Measurements from ENCODE around the gene MAML2. TPM values are rescaled to one million over a fixed set of nuclear protein-coding genes. Genes with fewer than 3 reads are reported as not detected.

MAML2 gene
- total and polyA plus RNA-seq, 8 donors: 1.3 to 22.8 (median 12.1) TPM

GRCh38 chr11:95933594-95933993 lies 409.4 kb downstream of the MAML2 start:
- Histone ChIP-seq H3K9me3 (peaks cover 0 to 10% (median 3%) of the 10 kb centered on the region in 4 donors), H3K4me1 (no peaks in the 10 kb centered on the region), H3K4me3 (no peak overlapping the region), H3K27ac (no peak overlapping the region), H3K36me3 (no peaks in the 10 kb centered on the region), H3K27me3 (no peaks in the 10 kb centered on the region)
- DNase-seq: no peak
- TF ChIP-seq POLR2A (IDR thresholded peaks at IDR 0.05) (no peak), POLR2AphosphoS5 (IDR thresholded peaks at IDR 0.05) (no peak), CTCF (IDR thresholded peaks at IDR 0.05) (no peak), EP300 (IDR thresholded peaks at IDR 0.05) (no peak)
- WGBS, 5 donors: 71 to 81% (median 80%) methylated on average over 5 of the region's 5 CpGs
- intact Hi-C loops (cut with DNase I; ENCODE audit: low total_unique reads): no loop called here

- 76 to 93% (median 88%) methylated on average over 1 of the region's 1 CpG for WGBS, 5 donors
- Histone ChIP-seq H3K4me3 (no peak overlapping the region), H3K9me3 (peaks cover 0 to 6% (median 3%) of the 10 kb centered on the region in 4 donors), H3K27me3 (no peaks in the 10 kb centered on the region), H3K4me1 (no peaks in the 10 kb centered on the region), H3K27ac (no peak overlapping the region), H3K36me3 (no peaks in the 10 kb centered on the region)
- DNase-seq: no peak
- intact Hi-C loops (cut with DNase I; ENCODE audit: low total_unique reads): no loop called here
- TF ChIP-seq CTCF (IDR thresholded peaks at IDR 0.05): no peak
Observed at GRCh38 chr11:95931916-95932315, 411.1 kb downstream of the MAML2 start.

DNA sequence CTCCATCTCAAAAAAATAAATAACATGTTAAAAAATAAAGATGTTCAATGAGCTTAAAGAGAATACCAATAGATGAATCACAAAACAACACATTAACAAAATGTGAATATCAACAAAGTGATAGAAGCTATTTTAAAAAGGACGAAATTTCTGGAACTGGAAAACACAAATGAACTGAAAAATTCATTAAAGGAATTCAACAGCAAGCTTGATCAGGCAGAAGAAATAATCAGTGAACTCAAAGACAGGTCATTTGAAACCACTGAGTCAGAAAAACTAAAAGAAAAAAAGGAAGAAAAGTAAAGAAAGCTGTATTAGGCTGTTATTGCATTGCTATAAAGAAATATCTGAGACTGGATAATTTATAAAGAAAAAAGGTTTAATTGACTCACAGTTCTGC lies 412.0 kb downstream of the MAML2 start:
- no peak for DNase-seq
- Histone ChIP-seq H3K4me1 (no peaks in the 10 kb centered on the region), H3K36me3 (no peaks in the 10 kb centered on the region), H3K27me3 (no peaks in the 10 kb centered on the region), H3K27ac (no peak overlapping the region), H3K4me3 (no peak overlapping the region), H3K9me3 (peaks cover 0 to 6% (median 3%) of the 10 kb centered on the region in 4 donors)
- 69 to 83% (median 75%) methylated on average over 1 of the region's 1 CpG for WGBS, 5 donors
- intact Hi-C loops (cut with DNase I; ENCODE audit: low total_unique reads): no loop called here
- TF ChIP-seq POLR2AphosphoS5 (IDR thresholded peaks at IDR 0.05): no peak
- no peak for TF ChIP-seq POLR2A (IDR thresholded peaks at IDR 0.05)
- TF ChIP-seq EP300 (IDR thresholded peaks at IDR 0.05): no peak
- no peak for TF ChIP-seq CTCF (IDR thresholded peaks at IDR 0.05)

GRCh38 chr11:95926726-95927125 lies 416.3 kb downstream of the MAML2 start:
- Histone ChIP-seq H3K27me3 (no peaks in the 10 kb centered on the region), H3K4me1 (peaks cover 4 to 28% (median 16%) of the 10 kb centered on the region in 4 donors), H3K9me3 (peaks cover 0 to 6% (median under 1%) of the 10 kb centered on the region in 4 donors), H3K27ac (no peak overlapping the region), H3K36me3 (no peaks in the 10 kb centered on the region), H3K4me3 (no peak overlapping the region)
- no peak for DNase-seq
- intact Hi-C loops (cut with DNase I; ENCODE audit: low total_unique reads): no loop called here
- 72 to 85% (median 77%) methylated on average over 1 of the region's 1 CpG for WGBS, 5 donors
- TF ChIP-seq CTCF (IDR thresholded peaks at IDR 0.05) (no peak), EP300 (IDR thresholded peaks at IDR 0.05) (no peak), POLR2AphosphoS5 (IDR thresholded peaks at IDR 0.05) (no peak), POLR2A (IDR thresholded peaks at IDR 0.05) (no peak)

Small RNAs within 50 kb of the gene (small RNA-seq; reads per million reads assigned to genes)
- gene MIR1260B: 0 reads per million in 4 donors

Other genes with a start within 250 kb of the MAML2 start
- gene CCDC82, start 46.7 kb upstream of the MAML2 start, total RNA-seq: 100 to 1,000 TPM in 1 of 5 donors, 10 to 100 TPM in 4; 41.7 to 188 (median 58.4) TPM
- gene CCDC82, start 46.7 kb upstream of the MAML2 start, polyA plus RNA-seq: 10 to 100 TPM; 12.0 to 16.5 (median 12.7) TPM
- 10 to 100 TPM in 1 of 5 donors, 1 to 10 TPM in 4; 3.3 to 11.9 (median 5.3) TPM for gene JRKL, start 46.8 kb upstream of the MAML2 start, total RNA-seq
- 1 to 10 TPM; 2.7 to 4.7 (median 4.0) TPM for gene JRKL, start 46.8 kb upstream of the MAML2 start, polyA plus RNA-seq

Data from stomach (tissue), 9 donors.